ENCODE data around the gene GAGE12J. TPM values are rescaled to one million over a fixed set of nuclear protein-coding genes. Genes with fewer than 3 reads are reported as not detected.
"Not testable (repeated sequence)": the region's sequence is repeated elsewhere in the genome, so short reads cannot be mapped to it uniquely, and the experiment has no call there.

Gene GAGE12J
- total RNA-seq, 3 donors from 2014 or later: not detected

GRCh38 chrX:49300703-49301102, 21.1 kb upstream of the GAGE12J start:
- Histone ChIP-seq H3K4me3 (no peak overlapping the region), H3K27ac (no peak overlapping the region), H3K9me3 (no peaks in the 10 kb centered on the region), H3K27me3 (peaks cover 0 to 23% of the 10 kb centered on the region in 2 donors), H3K4me1 (no peaks in the 10 kb centered on the region), H3K36me3 (no peaks in the 10 kb centered on the region)
- TF ChIP-seq POLR2A (IDR thresholded peaks at IDR 0.05) (no peak), CTCF (IDR thresholded peaks at IDR 0.05) (no peak), POLR2AphosphoS5 (IDR thresholded peaks at IDR 0.05) (no peak)
- DNase-seq (ENCODE audit: low spot score in 2 of 2): no peak
- intact Hi-C loops (cut with DNase I; ENCODE audit: low total_unique reads): no loop called here

- TF ChIP-seq CTCF (IDR thresholded peaks at IDR 0.05) (no peak), POLR2AphosphoS5 (IDR thresholded peaks at IDR 0.05) (no peak), POLR2A (IDR thresholded peaks at IDR 0.05) (no peak)
- H3K9me3 ChIP-seq: no peaks in the 10 kb centered on the region
- H3K36me3 ChIP-seq: no peaks in the 10 kb centered on the region
- no peak within 1 kb of the TSS for H3K4me3 ChIP-seq
- H3K4me1 ChIP-seq: no peaks in the 10 kb centered on the region
- no peak within 1 kb of the TSS for H3K27ac ChIP-seq
- peaks cover 0 to 23% of the 10 kb centered on the region in 2 donors for H3K27me3 ChIP-seq
- no peak for DNase-seq (ENCODE audit: low spot score in 2 of 2)
- intact Hi-C loops (cut with DNase I; ENCODE audit: low total_unique reads): no loop called here
These were observed 18.5 kb upstream of the GAGE12J start, which contains the start of gene GAGE10 for GRCh38 chrX:49303346-49303745. Gene GAGE10, plus strand, starts transcription at chrX:49303646. Its CDS starts 1,214 bp downstream, at chrX:49304860.

- intact Hi-C loops (cut with DNase I; ENCODE audit: low total_unique reads); H3K27ac ChIP-seq; DNase-seq (ENCODE audit: low spot score in 2 of 2); H3K4me3 ChIP-seq; H3K9me3 ChIP-seq; H3K4me1 ChIP-seq; H3K36me3 ChIP-seq: not testable (repeated sequence)
- H3K27me3 ChIP-seq: peaks cover 0 to 21% of the 10 kb centered on the region in 2 donors
These were observed 14.1 kb upstream of the GAGE12J start for GRCh38 chrX:49307775-49308174.

- no peak for DNase-seq (ENCODE audit: low spot score in 2 of 2)
- Histone ChIP-seq H3K27ac (peak overlapping the region; percentile 45 to 72), H3K27me3 (peaks cover 0 to 23% of the 10 kb centered on the region in 2 donors), H3K4me3 (peak overlapping the region; percentile 35 to 63 (median 42)), H3K36me3 (no peaks in the 10 kb centered on the region), H3K9me3 (no peaks in the 10 kb centered on the region), H3K4me1 (no peaks in the 10 kb centered on the region)
- TF ChIP-seq CTCF (IDR thresholded peaks at IDR 0.05) (no peak), POLR2A (IDR thresholded peaks at IDR 0.05) (no peak), POLR2AphosphoS5 (IDR thresholded peaks at IDR 0.05) (no peak)
- intact Hi-C loops (cut with DNase I; ENCODE audit: low total_unique reads): no loop called here
These were observed 13.1 kb upstream of the GAGE12J start for GRCh38 chrX:49308604-49309269.

- DNase-seq (ENCODE audit: low spot score in 2 of 2): no peak
- peak overlapping the region; percentile 45 to 72 for H3K27ac ChIP-seq
These were observed 12.3 kb upstream of the GAGE12J start for GRCh38 chrX:49309401-49309981.

More at GRCh38 chrX:49309401-49309981, 12.3 kb upstream of the GAGE12J start:
- Histone ChIP-seq H3K4me1 (no peaks in the 10 kb centered on the region), H3K36me3 (no peaks in the 10 kb centered on the region), H3K4me3 (peak overlapping the region; percentile 35 to 63 (median 42)), H3K27me3 (peaks cover 0 to 16% of the 10 kb centered on the region in 2 donors), H3K9me3 (no peaks in the 10 kb centered on the region)
- no peak for TF ChIP-seq POLR2A (IDR thresholded peaks at IDR 0.05)
- TF ChIP-seq POLR2AphosphoS5 (IDR thresholded peaks at IDR 0.05): no peak
- TF ChIP-seq CTCF (IDR thresholded peaks at IDR 0.05): no peak
- intact Hi-C loops (cut with DNase I; ENCODE audit: low total_unique reads): no loop called here
